GM12878 (cell line): ENCODE data around the gene OR6B3. TPM values are rescaled to one million over a fixed set of nuclear protein-coding genes. Genes with fewer than 3 reads are reported as not detected.

Experiments
- ATAC-seq: fragments of 200-7000 bp; cut with Tn5 transposase; 3 replicates; pipeline ENCODE4 v1.9.1; 2020; ENCODE audit warnings: mild to moderate bottlenecking, moderate library complexity
- BruUV-seq: library from RNA; stranded (reverse); fragments of 400-500 nt; replicated peaks from 2 replicates; lab custom pipeline; 2021; lab: Mats Ljungman, UMichigan
- CTCF ChIA-PET: fragments of 300-600 bp; sonication (Branson Sonifier 250); formaldehyde crosslinking; extraction: SDS; loops from one replicate; lab custom pipeline; 2021; ENCODE audit warnings: inconsistent platforms; lab: Yijun Ruan, JAX
- POLR2A ChIA-PET: fragments of 350-600 bp; formaldehyde crosslinking; extraction: SDS; loops from one replicate; lab custom pipeline; 2021; ENCODE audit warnings: inconsistent platforms; lab: Charles Lee
- RAD21 ChIA-PET: fragments of 300-600 bp; sonication (Branson Sonifier 250); formaldehyde crosslinking; loops from one replicate; lab custom pipeline; 2023; ENCODE audit warnings: antibody characterized with exemption; ENCODE audit not compliant: unreplicated experiment; lab: Charles Lee
- SMC1A ChIA-PET: fragments of 300-600 bp; sonication (Branson Sonifier 250); formaldehyde crosslinking; loops from one replicate; lab custom pipeline; 2023; ENCODE audit not compliant: unreplicated experiment, uncharacterized antibody; lab: Charles Lee
- DNase-seq: peaks from one replicate; pipeline ENCODE4 v3.0.0-alpha.2; 2011; ENCODE audit warnings: low read depth, low spot score
- FAIRE-seq: peaks from 3 replicates; lab custom pipeline; 2011; peaks lifted over from hg19 to GRCh38; lab: Jason Lieb, UNC
- H2AFZ ChIP-seq: 2 replicates; pipeline ENCODE4 v1.6.0; 2011; ENCODE audit warnings: low read depth, low read length, control low read depth; ENCODE audit not compliant: control insufficient read depth
- H3K27ac ChIP-seq: 2 replicates; pipeline ENCODE4 v1.5.1; 2011; ENCODE audit warnings: control low read depth; ENCODE audit not compliant: control insufficient read depth, insufficient read depth
- H3K27me3 ChIP-seq, 2 experiments: replicated peaks in 1 of 2; 2 replicates each; pipeline versions ENCODE4 v1.6.0 to v1.6.1; 2011; ENCODE audit warnings: low read length in 1 of 2; ENCODE audit not compliant: control insufficient read depth in 2 of 2, insufficient read depth in 2 of 2
- H3K36me3 ChIP-seq, 2 experiments: 2 replicates each; pipeline ENCODE4 v1.5.1; 2011; ENCODE audit warnings: low read length in 1 of 2; ENCODE audit not compliant: control insufficient read depth in 2 of 2, insufficient read depth in 2 of 2
- H3K4me1 ChIP-seq: 2 replicates; pipeline ENCODE4 v1.6.1; 2011; ENCODE audit warnings: mild to moderate bottlenecking, low read length, moderate library complexity, mixed read lengths; ENCODE audit not compliant: control insufficient read depth, insufficient read depth
- H3K4me2 ChIP-seq: 2 replicates; pipeline ENCODE4 v1.6.0; 2011; ENCODE audit warnings: control low read depth; ENCODE audit not compliant: control insufficient read depth, insufficient read depth
- H3K4me3 ChIP-seq: fragments of 200-600 bp; sonication (generic); 2 replicates; pipeline ENCODE4 v1.5.1; 2016
- H3K79me2 ChIP-seq: 2 replicates; pipeline ENCODE4 v1.6.0; 2011; ENCODE audit warnings: low read length; ENCODE audit not compliant: control insufficient read depth, insufficient read depth
- H3K9ac ChIP-seq: 2 replicates; pipeline ENCODE4 v1.8.0; 2011; ENCODE audit warnings: low read length, control low read depth, mixed read lengths; ENCODE audit not compliant: control insufficient read depth, insufficient read depth
- H3K9me3 ChIP-seq: replicated peaks from 3 replicates; pipeline ENCODE4 v1.5.1; 2011; ENCODE audit warnings: mild to moderate bottlenecking, low read length; ENCODE audit not compliant: control insufficient read depth, insufficient read depth
- H4K20me1 ChIP-seq: 2 replicates; pipeline ENCODE4 v1.6.0; 2011; ENCODE audit not compliant: control insufficient read depth, insufficient read depth
- CBFB ChIP-seq: IDR thresholded peaks from 2 replicates; pipeline ENCODE4 v1.6.1; 2016; ENCODE audit warnings: antibody characterized with exemption, low read depth
- HDGF ChIP-seq: fragments of 450-650 bp; IDR thresholded peaks from 2 replicates; pipeline ENCODE4 v1.6.1; 2016; ENCODE audit warnings: antibody characterized with exemption
- JUND ChIP-seq: IDR thresholded peaks from 2 replicates; pipeline ENCODE4 v1.6.1; 2012; ENCODE audit warnings: low read depth, mild to moderate bottlenecking, low read length, improper control_type of control experiment, moderate library complexity
- NFYA ChIP-seq: IDR thresholded peaks from 2 replicates; pipeline ENCODE4 v1.6.1; 2011; ENCODE audit warnings: low read depth, mild to moderate bottlenecking, low read length, improper control_type of control experiment, borderline replicate concordance
- POLR2AphosphoS5 ChIP-seq: IDR thresholded peaks from 2 replicates; pipeline ENCODE4 v1.6.1; 2011; ENCODE audit warnings: mild to moderate bottlenecking, low read length, inconsistent platforms
- RBBP5 ChIP-seq: fragments of 200-600 bp; sonication (generic); conservative IDR thresholded peaks from 2 replicates; pipeline ENCODE4 v1.6.1; 2016
- TCF3 ChIP-seq: IDR thresholded peaks from 2 replicates; pipeline ENCODE4 v1.6.1; 2012; ENCODE audit warnings: low read depth, mild to moderate bottlenecking, low read length, borderline replicate concordance; ENCODE audit not compliant: insufficient read depth
- WGBS: methylation state at CpG from one replicate; pipeline ENCODE4 v1.1.6; 2016; ENCODE audit warnings: low lambda C conversion rate; ENCODE audit not compliant: insufficient replicate concordance, insufficient coverage; ENCODE audit errors: missing lambda C conversion rate; 5-methylcytosine and 5-hydroxymethylcytosine counted together
- in situ Hi-C: fragments of 300-500 bp; cut with MboI; formaldehyde crosslinking; loops from 9 replicates; pipeline ENCODE4 v1.14.3; 2018; ENCODE audit warnings: mixed read lengths
- intact Hi-C: fragments of 100-400 bp; cut with micrococcal nuclease; formaldehyde crosslinking; loops from one replicate; pipeline ENCODE4 v1.14.2; 2022; ENCODE audit not compliant: unreplicated experiment
- polyA plus RNA-seq, 11 experiments: library from polyadenylated mRNA; depleted of rRNA in 4 of 11; unstranded in 6 of 11; stranded (reverse) in 5 of 11; fragments of >200 nt; fragmentation: Nextera tagmentation in 4 of 11; fragmentation: Illumina TruSeq in 1 of 11; extraction: Ambion mirVana in 4 of 11; extraction: Trizol in 1 of 11; gene quantifications; 1 replicate in 1 of 11; 2 replicates in 10 of 11; pipeline versions ENCODE4 v1.2.1 to v1.2.3, GENCODE V29; 2011 to 2016; ENCODE audit warnings: inconsistent platforms in 2 of 11, missing spikeins in 2 of 11, low read depth in 1 of 11
- total RNA-seq, 4 experiments: library from RNA; depleted of rRNA in 3 of 4; stranded (reverse); fragments of >200 nt in 3 of 4; fragmentation: Illumina TruSeq in 1 of 4; extraction: Trizol in 1 of 4; gene quantifications; 2 replicates each; pipeline versions ENCODE4 v1.2.1 to v1.2.3, GENCODE V29; 2013 to 2021
- TF ChIP-seq, protein P1 (sequence below): fragments of 450-650 bp; IDR thresholded peaks from 2 replicates; pipeline ENCODE4 v1.6.1; 2017; ENCODE audit warnings: mild to moderate bottlenecking, low read depth, inconsistent platforms; ENCODE audit not compliant: poor library complexity, severe bottlenecking

Gene OR6B3
- total and polyA plus RNA-seq, 10 of the 15 experiments (the other 5 are each of a cell fraction or from before 2014, with no cell fraction given) = not detected

DNA sequence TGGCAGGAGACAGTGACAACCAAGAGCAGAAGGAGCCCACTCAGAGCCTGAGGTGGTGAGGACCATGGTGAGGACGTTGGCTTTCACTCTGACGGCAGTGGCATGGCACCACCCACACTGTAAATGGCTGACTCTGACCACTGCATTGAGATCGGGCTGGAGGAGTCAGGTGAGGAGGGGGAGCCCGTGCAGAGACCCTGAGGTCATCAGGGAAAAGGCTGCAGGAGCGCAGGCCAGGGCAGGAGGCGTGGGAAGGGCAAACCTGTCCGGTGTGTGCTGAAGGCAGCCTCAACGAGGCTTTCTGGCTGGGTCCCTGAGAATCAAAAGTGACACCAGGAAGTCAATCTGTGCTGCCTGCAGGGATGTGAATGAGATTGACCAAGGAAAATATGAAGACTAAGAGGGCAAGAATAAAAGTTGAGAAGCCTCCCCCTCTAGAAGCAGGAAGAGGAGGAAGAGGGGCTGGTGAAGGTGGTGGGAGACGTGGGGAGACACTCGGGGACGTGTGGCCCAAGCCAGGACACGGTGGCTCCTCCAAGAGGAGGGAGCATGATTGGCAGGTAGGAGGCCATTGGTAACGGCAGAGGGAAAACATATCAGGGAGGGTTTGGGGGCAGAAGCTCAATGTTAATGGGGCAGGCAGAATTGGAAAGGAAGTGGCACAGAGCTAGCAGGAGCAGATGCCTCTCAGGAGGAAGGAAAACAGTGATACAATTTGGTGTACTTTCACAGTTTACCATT, 2.0 kb upstream of the OR6B3 start:
- H3K4me2 ChIP-seq = no peak overlapping the region
- no peak for DNase-seq
- intact Hi-C loops (no loop called here), in situ Hi-C loops (loop anchor here (5.0 kb wide), 1 partner anchor 87 kb away; the partner anchor contains the start of gene OTOS)
- no peaks in the 10 kb centered on the region for H3K9me3 ChIP-seq
- ATAC-seq = no peak
- H3K27ac ChIP-seq = no peak overlapping the region
- SMC1A ChIA-PET = no interaction called here
- no peak overlapping the region for H3K9ac ChIP-seq
- no TSS peak for BruUV-seq
- H3K79me2 ChIP-seq = no peaks in the 10 kb centered on the region
- no peaks in the 10 kb centered on the region for H3K36me3 ChIP-seq
- H2AFZ ChIP-seq = no peak overlapping the region
- 2% methylated on average over 13 of the region's 13 CpGs for WGBS
- TF ChIP-seq TCF3 = no peak
- no peak for TF ChIP-seq JUND
- TF ChIP-seq RBBP5 = no peak
- no peak for TF ChIP-seq NFYA
- no peak for TF ChIP-seq CBFB
- TF ChIP-seq POLR2AphosphoS5 = no peak
- TF ChIP-seq, protein P1, sequence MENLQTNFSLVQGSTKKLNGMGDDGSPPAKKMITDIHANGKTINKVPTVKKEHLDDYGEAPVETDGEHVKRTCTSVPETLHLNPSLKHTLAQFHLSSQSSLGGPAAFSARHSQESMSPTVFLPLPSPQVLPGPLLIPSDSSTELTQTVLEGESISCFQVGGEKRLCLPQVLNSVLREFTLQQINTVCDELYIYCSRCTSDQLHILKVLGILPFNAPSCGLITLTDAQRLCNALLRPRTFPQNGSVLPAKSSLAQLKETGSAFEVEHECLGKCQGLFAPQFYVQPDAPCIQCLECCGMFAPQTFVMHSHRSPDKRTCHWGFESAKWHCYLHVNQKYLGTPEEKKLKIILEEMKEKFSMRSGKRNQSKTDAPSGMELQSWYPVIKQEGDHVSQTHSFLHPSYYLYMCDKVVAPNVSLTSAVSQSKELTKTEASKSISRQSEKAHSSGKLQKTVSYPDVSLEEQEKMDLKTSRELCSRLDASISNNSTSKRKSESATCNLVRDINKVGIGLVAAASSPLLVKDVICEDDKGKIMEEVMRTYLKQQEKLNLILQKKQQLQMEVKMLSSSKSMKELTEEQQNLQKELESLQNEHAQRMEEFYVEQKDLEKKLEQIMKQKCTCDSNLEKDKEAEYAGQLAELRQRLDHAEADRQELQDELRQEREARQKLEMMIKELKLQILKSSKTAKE = no peak
- TF ChIP-seq HDGF = no peak
- no peaks in the 10 kb centered on the region for H4K20me1 ChIP-seq
- peaks cover 0 to 2% of the 10 kb centered on the region in 2 experiments; a peak in 2 of 4 replicates for H3K27me3 ChIP-seq
- CTCF ChIA-PET = interaction anchor here (1.5 kb wide), 1 partner anchor 88 kb away, joined by 6 read pairs; no protein-coding TSS in a partner anchor
- RAD21 ChIA-PET = no interaction called here
- H3K4me3 ChIP-seq = no peak overlapping the region
- no peaks in the 10 kb centered on the region for H3K4me1 ChIP-seq
- no peak for FAIRE-seq
- POLR2A ChIA-PET = no interaction called here
